ENCODE measurements around the gene ARSB.
A peak's percentile ranks its signal among the peaks of the same experiment; 100 is the strongest.
"Not testable (repeated sequence)": the region's sequence is repeated elsewhere in the genome, so short reads cannot be mapped to it uniquely, and the experiment has no call there.

ARSB gene

DNA sequence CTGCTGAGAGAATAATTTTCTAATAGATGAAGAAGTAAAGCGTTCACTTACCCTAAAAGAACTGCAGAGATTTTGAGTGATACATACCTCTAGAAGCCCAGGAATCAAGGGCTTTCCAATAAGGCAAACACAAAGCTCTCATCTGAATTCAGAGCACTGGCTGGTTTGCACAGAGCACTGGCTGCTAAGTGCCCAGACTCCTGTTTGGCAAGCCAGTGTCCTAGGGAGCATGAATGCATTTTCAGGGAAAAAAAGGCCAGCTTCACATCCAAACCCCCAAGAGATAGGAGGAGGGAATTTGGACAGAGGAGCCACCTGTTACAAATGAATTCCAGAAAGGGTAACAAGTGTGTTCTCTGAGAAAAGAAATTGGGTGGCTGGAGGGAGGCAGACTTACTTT, 65.3 kb downstream of the ARSB start:
- no peak for DNase-seq (ENCODE audit: low read depth)
- TF ChIP-seq, protein P1, sequence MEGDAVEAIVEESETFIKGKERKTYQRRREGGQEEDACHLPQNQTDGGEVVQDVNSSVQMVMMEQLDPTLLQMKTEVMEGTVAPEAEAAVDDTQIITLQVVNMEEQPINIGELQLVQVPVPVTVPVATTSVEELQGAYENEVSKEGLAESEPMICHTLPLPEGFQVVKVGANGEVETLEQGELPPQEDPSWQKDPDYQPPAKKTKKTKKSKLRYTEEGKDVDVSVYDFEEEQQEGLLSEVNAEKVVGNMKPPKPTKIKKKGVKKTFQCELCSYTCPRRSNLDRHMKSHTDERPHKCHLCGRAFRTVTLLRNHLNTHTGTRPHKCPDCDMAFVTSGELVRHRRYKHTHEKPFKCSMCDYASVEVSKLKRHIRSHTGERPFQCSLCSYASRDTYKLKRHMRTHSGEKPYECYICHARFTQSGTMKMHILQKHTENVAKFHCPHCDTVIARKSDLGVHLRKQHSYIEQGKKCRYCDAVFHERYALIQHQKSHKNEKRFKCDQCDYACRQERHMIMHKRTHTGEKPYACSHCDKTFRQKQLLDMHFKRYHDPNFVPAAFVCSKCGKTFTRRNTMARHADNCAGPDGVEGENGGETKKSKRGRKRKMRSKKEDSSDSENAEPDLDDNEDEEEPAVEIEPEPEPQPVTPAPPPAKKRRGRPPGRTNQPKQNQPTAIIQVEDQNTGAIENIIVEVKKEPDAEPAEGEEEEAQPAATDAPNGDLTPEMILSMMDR (conservative IDR thresholded peaks at IDR 0.05; ENCODE audit: control insufficient read depth, insufficient read depth, low read depth, low read length) = no peak
- no peak overlapping the region for H3K4me3 ChIP-seq (ENCODE audit: control insufficient read depth, low read depth, low read length)

DNA sequence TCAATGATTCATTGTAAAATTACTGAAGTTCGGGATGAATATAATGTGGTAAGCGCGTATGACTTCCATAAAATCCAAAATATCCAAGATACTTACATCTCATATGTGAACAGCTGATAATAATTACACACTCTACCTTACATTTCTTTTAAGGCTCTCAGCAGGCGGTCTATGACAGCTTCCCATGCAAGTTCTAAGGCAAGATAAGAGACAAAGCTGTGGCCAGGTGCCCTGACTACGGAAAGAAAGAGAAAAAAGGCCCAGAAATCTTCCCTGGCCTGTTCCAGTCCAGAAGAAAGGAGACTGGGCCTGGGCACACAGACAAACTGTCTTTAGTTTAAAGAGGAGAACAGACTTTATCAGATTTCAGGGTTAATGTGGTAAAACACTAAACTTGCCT, 69.1 kb downstream of the ARSB start:
- DNase-seq (ENCODE audit: low read depth) = no peak
- no peak overlapping the region for H3K4me3 ChIP-seq (ENCODE audit: control insufficient read depth, low read depth, low read length)
- TF ChIP-seq, protein P1 (conservative IDR thresholded peaks at IDR 0.05; ENCODE audit: control insufficient read depth, insufficient read depth, low read depth, low read length) = no peak

DNA sequence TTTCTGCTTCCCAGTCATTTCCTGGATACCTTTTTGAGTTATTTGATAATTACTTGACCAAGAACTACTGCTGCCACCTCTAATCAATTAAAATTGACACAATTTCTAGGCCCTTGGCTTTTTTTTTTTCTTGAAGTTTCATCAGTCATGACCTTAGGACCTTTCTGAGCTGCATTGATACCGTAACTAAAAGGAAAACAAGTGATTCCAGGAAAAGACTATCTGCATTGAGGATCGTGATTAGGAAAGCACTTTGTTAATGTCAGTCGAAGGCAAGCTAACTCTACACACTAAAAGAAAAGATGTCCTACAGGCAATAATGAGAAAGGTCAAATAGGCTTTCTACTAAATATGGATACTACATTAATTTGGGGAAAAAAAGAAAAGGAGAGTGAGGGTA, 69.9 kb downstream of the ARSB start:
- no peak for DNase-seq (ENCODE audit: low read depth)
- TF ChIP-seq, protein P1 (conservative IDR thresholded peaks at IDR 0.05; ENCODE audit: control insufficient read depth, insufficient read depth, low read depth, low read length) = no peak
- H3K4me3 ChIP-seq (ENCODE audit: control insufficient read depth, low read depth, low read length) = no peak overlapping the region

DNA sequence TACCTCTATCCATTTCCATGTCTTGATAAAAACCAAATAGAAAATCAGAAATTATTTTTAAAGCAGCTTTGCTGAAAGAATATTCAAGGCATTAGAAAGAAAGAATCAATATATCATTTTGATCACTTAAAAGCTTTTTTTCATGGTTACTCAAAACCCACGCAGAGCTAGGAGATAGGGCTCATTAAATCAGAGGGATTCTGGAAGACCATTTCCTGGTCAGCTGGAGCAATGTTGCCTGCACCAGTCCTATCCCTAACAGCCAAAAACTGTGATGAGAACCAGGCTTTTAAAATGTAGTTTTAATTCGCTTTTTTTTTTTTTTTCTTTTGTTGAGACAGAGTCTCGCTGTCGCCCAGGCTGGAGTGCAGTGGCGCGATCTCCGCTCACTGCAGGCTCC, 72.3 kb downstream of the ARSB start:
- DNase-seq (ENCODE audit: low read depth) = no peak
- no peak overlapping the region for H3K4me3 ChIP-seq (ENCODE audit: control insufficient read depth, low read depth, low read length)
- TF ChIP-seq, protein P1 (conservative IDR thresholded peaks at IDR 0.05; ENCODE audit: control insufficient read depth, insufficient read depth, low read depth, low read length) = no peak

DNA sequence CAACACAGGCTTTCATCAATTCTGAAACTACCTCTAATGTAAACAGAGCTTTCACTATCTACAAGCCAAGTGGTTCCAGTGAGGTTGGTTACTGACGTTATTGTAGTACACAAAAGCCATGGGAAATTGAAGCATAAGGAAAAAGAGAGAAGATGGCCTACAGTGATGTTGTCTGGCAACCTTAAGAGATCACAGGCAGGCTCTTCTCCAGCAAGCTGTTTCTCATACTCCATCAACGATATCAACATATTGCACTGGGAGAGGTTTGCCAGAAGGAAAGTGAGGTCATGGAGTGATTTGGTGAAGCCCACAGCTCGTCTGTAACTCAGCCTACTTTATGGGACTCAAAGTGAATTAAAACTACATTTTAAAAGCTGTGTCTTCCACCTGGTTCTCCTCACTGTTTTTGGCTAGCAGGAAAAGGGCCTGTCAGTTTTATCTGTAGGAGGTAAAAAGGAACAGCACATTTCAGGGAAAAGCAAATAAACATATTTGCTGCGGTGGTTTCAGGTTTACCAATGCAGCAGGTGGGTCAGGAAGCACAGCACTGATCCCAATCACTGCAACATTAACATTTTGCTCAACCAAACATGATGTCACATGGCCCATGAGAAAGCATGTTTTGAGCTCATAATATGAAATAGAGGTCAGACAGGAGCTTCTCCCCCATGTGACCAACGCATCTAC, 72.9 kb downstream of the ARSB start:
- DNase-seq (ENCODE audit: low read depth) = peak; percentile 38
- no peak overlapping the region for H3K4me3 ChIP-seq (ENCODE audit: control insufficient read depth, low read depth, low read length)
- TF ChIP-seq, protein P1 (conservative IDR thresholded peaks at IDR 0.05; ENCODE audit: control insufficient read depth, insufficient read depth, low read depth, low read length) = no peak

DNA sequence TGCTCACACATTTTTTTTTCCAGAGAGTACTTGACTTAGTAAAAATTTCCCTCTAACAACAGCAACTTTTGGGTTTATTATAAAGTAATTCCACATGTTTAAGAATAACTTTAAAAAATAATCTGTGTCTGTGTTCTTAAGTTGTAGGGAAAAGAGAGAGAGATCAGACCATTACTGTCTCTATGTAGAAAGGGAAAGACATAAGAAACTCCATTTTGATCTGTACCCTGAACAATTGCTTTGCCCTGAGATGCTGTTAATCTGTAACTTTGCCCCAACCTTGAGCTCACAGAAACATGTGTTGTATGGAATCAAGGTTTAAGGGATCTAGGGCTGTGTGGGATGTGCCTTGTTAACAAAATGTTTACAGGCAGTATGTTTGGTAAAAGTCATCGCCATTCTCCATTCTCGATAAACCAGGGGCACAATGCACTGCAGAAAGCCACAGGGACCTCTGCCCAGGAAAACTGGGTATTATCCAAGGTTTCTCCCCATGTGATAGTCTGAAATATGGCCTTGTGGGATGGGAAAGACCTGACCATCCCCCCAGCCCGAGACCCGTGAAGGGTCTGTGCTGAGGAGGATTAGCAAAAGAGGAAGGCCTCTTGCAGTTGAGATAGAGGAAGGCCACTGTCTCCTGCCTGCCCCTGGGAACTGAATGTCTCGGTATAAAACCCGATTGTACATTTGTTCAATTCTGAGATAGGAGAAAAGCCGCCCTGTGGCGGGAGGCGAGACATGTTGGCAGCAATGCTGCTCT, 75.7 kb downstream of the ARSB start:
- H3K4me3 ChIP-seq (ENCODE audit: control insufficient read depth, low read depth, low read length); DNase-seq (ENCODE audit: low read depth): not testable (repeated sequence)

Data from fibroblast of mammary gland (primary cell).